Measurements from ENCODE around the gene UPK3B.
"Not testable (repeated sequence)": the region's sequence is repeated elsewhere in the genome, so short reads cannot be mapped to it uniquely, and the experiment has no call there.

The UPK3B gene

GRCh38 chr7:76514926-76515771, 4.8 kb downstream of the UPK3B start:
- no peak for DNase-seq

GRCh38 chr7:76515999-76516443, 5.7 kb downstream of the UPK3B start:
- DNase-seq = peak in 4 of 6 experiments; percentile 10 to 51 (median 39)

GRCh38 chr7:76516932-76517331, 6.6 kb downstream of the UPK3B start:
- not testable (repeated sequence) for DNase-seq

- not testable (repeated sequence) for DNase-seq
These were observed 15.8 kb downstream of the UPK3B start for GRCh38 chr7:76526183-76526582.

GRCh38 chr7:76531643-76532042, 21.3 kb downstream of the UPK3B start:
- not testable (repeated sequence) for DNase-seq

GRCh38 chr7:76543197-76543596, 32.8 kb downstream of the UPK3B start, which contains the start of gene SPDYE16:
SPDYE16 (minus strand) TSS chr7:76543297; CDS start chr7:76541459, 1,838 bp downstream.
- not testable (repeated sequence) for DNase-seq

- DNase-seq = peak; percentile 62 to 81 (median 76)
These were observed 38.9 kb downstream of the UPK3B start for GRCh38 chr7:76549025-76549854.

GRCh38 chr7:76549855-76550248, 39.5 kb downstream of the UPK3B start:
- DNase-seq = not testable (repeated sequence)

GRCh38 chr7:76551992-76552391, 41.6 kb downstream of the UPK3B start:
- DNase-seq = not testable (repeated sequence)

GRCh38 chr7:76559685-76560084, 49.3 kb downstream of the UPK3B start:
- DNase-seq = not testable (repeated sequence)

GRCh38 chr7:76560157-76560556, 49.8 kb downstream of the UPK3B start:
- not testable (repeated sequence) for DNase-seq

GRCh38 chr7:76561342-76561741, 51.0 kb downstream of the UPK3B start:
- DNase-seq = not testable (repeated sequence)

GRCh38 chr7:76565001-76565400, 54.6 kb downstream of the UPK3B start:
- not testable (repeated sequence) for DNase-seq

All from stimulated activated naive CD4-positive, alpha-beta T cell (primary cell).